Activated naive CD8-positive, alpha-beta T cell treated with anti-CD3 and anti-CD28 coated beads, Interleukin-2, amount 10 ng/mL, durations not matched to agents 7 days and 5 days (primary cell): ENCODE results near the gene IL21R. TPM values are rescaled to one million over a fixed set of nuclear protein-coding genes. Genes with fewer than 3 reads are reported as not detected.
A peak's percentile ranks its signal among the peaks of the same experiment; 100 is the strongest.
"Not testable (repeated sequence)": the region's sequence is repeated elsewhere in the genome, so short reads cannot be mapped to it uniquely, and the experiment has no call there.

Experiments
- ATAC-seq: fragments of 150-1000 bp; cut with Tn5 transposase; one replicate; pipeline ENCODE4 v1.10.0; 2021; ENCODE audit warnings: low read depth, moderate library complexity
- POLR2A ChIA-PET: fragments of 350-600 bp; sonication (Branson Sonifier 250); formaldehyde crosslinking; loops from one replicate; lab custom pipeline; 2021; ENCODE audit warnings: antibody characterized with exemption; lab: Charles Lee
- DNase-seq: peaks from one replicate; pipeline ENCODE4 v3.0.0; 2021
- H3K27ac Mint-ChIP-seq: one replicate; pipeline ENCODE4 v1.8.0; 2022; ENCODE audit warnings: mild to moderate bottlenecking, mixed read lengths
- H3K27me3 Mint-ChIP-seq: one replicate; pipeline ENCODE4 v1.8.0; 2022; ENCODE audit warnings: mild to moderate bottlenecking, moderate library complexity, mixed read lengths
- H3K36me3 Mint-ChIP-seq: one replicate; pipeline ENCODE4 v1.8.0; 2021; ENCODE audit warnings: mild to moderate bottlenecking, mixed read lengths
- H3K4me1 Mint-ChIP-seq: one replicate; pipeline ENCODE4 v1.8.0; 2021; ENCODE audit warnings: mixed read lengths
- H3K4me3 Mint-ChIP-seq: one replicate; pipeline ENCODE4 v1.8.0; 2022; ENCODE audit warnings: mild to moderate bottlenecking, moderate library complexity, mixed read lengths
- H3K9me3 Mint-ChIP-seq: one replicate; pipeline ENCODE4 v1.8.0; 2021; ENCODE audit warnings: mixed read lengths
- total RNA-seq, 2 experiments: library from RNA; stranded (reverse); gene quantifications; one replicate each; pipeline ENCODE4 v1.2.3, GENCODE V29; 2021

IL21R gene
- total RNA-seq, 2 experiments from 2014 or later, result 27.2 to 27.5 TPM

DNA sequence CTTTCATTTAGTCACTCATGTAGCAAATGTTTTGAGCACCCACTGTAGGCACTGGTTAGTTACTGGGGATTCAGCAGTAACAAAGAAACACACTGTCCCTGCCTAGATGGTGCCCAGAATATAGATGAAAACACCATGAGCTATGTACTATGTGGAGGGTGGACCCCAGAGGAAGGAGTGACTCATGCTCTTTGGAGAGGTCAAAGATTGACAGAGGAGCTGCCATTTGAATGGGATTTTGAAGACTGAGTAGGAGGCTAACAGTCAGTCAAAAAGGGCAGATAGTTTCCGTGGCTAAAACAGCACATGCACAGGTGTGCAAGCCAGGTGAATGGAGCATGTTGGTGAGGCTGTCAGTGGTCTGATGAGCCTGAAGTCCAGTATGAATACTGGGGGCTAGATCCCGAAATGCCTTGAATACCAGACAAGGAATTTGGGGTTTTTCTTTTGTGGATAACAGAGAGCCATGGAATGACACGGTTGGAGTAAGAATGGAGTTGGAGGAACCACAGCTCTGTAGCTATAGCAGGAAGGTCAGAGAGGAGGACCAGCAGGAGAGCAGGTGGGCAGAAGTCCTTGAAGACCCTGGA is 6.1 kb downstream of the IL21R start:
- peak; percentile 46 for ATAC-seq
- no peak for DNase-seq
- peak overlapping the region; percentile 94 for H3K27ac Mint-ChIP-seq
- peak overlapping the region; percentile 58 for H3K4me3 Mint-ChIP-seq
- H3K4me1 Mint-ChIP-seq, result peaks cover 65% of the 10 kb centered on the region
- H3K36me3 Mint-ChIP-seq, result peaks cover 33% of the 10 kb centered on the region
- no peaks in the 10 kb centered on the region for H3K27me3 Mint-ChIP-seq
- POLR2A ChIA-PET, result interaction anchor here (1.1 to 3.9 kb wide), 9 partner anchors 14 to 47 kb away, joined by 3 to 23 read pairs (median 9); no protein-coding TSS in a partner anchor
- H3K9me3 Mint-ChIP-seq, result peaks cover 6% of the 10 kb centered on the region

DNA sequence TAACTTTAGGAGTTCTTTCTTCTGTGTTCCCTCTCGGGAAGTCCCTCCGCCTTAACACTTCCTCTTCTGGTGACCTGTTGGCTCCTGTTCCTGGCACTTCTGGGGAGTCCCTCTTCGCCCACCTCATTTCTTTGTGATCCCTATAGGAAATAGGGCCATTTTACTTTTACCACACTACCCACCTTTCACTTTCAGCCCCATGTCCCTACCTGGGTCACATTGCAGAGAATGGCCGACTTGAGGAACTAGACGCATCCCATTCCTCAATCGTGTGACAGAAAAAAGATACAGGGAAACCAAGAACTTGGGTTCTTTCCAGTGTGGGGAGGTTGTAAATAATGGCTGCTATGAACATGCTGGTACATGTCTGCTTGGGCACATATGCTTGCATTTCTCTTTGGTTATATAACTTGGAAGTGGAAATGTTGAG is 6.6 kb downstream of the IL21R start:
- H3K27me3 Mint-ChIP-seq, result no peaks in the 10 kb centered on the region
- H3K4me1 Mint-ChIP-seq, result peaks cover 65% of the 10 kb centered on the region
- ATAC-seq, result no peak
- H3K36me3 Mint-ChIP-seq, result peaks cover 37% of the 10 kb centered on the region
- H3K9me3 Mint-ChIP-seq, result peaks cover 9% of the 10 kb centered on the region
- H3K27ac Mint-ChIP-seq, result peak overlapping the region; percentile 94
- POLR2A ChIA-PET, result interaction anchor here (1.4 to 2.7 kb wide), 4 partner anchors 14 to 47 kb away, joined by 3 to 19 read pairs (median 6); no protein-coding TSS in a partner anchor
- DNase-seq, result no peak
- H3K4me3 Mint-ChIP-seq, result peak overlapping the region; percentile 58

DNA sequence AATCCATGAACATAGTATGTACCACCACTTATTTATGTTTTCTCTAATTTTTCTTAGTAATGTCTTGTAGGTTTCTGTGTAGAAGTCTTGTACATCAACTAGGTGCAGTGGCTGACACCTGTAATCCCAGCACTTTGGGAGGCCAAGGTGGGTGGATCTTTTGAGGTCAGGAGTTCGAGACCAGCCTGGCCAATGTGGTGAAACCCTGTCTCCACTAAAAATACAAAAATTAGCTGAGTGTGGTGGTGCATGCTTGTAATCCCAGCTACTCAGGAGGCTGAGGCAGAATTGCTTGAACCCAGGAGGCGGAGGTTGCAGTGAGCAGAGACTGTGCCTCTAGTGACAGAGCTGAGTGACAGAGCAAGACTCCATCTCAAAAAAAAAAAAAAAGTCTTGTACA is 8.0 kb downstream of the IL21R start:
- POLR2A ChIA-PET, result interaction anchor here (0.8 kb wide), 1 partner anchor 12 kb away, joined by 3 read pairs; no protein-coding TSS in a partner anchor
- H3K9me3 Mint-ChIP-seq, ATAC-seq, H3K27ac Mint-ChIP-seq, H3K4me3 Mint-ChIP-seq, DNase-seq, H3K27me3 Mint-ChIP-seq: not testable (repeated sequence)
- Mint-ChIP-seq H3K36me3 (peaks cover 42% of the 10 kb centered on the region), H3K4me1 (peaks cover 62% of the 10 kb centered on the region)

DNA sequence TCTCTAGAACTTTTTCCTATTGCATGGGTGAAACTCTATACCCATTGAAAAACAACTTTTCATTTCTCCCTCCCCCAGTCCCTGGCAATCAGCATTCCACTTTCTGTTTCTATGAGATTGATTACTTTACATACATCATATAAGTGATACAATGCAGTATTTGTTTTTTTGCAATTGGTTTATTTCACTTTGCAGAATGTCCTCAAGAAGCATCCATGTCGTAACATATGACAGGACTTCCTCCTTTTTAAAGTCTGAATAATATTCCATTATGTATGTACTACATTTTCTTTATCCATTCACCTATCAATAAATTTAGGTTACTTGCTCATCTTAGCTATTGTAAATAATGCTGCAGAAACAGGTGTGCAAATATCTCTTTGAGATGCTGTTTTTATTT is 8.8 kb downstream of the IL21R start:
- Mint-ChIP-seq H3K9me3 (peaks cover 9% of the 10 kb centered on the region), H3K36me3 (peaks cover 50% of the 10 kb centered on the region), H3K27me3 (no peaks in the 10 kb centered on the region), H3K4me1 (peaks cover 63% of the 10 kb centered on the region), H3K4me3 (peak overlapping the region; percentile 52), H3K27ac (peak overlapping the region; percentile 67)
- DNase-seq (no peak), ATAC-seq (no peak)
- POLR2A ChIA-PET, result interaction anchor here (0.8 kb wide), 1 partner anchor 11 kb away, joined by 3 read pairs; no protein-coding TSS in a partner anchor

DNA sequence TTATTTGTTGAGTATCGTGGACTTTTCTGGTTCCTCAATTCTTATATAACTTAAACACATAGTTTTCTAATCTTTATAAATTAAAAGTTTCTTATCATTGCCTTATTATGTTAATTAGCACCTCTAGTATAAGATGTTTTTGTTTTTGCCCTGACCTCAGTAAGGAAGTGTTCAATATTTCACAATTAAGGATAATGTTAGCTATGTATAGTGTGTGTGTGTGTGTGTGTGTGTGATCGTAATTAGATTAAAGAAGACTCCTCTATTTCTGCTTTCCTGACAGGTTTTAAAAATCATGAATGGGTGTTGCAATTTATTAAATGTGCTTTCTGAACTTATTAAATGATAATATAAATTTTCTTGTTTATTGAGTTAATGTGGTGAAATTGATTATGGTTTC is 12.0 kb downstream of the IL21R start:
- Mint-ChIP-seq H3K36me3 (peaks cover 71% of the 10 kb centered on the region), H3K9me3 (peaks cover 9% of the 10 kb centered on the region), H3K27me3 (no peaks in the 10 kb centered on the region), H3K4me3 (no peak overlapping the region), H3K4me1 (peaks cover 41% of the 10 kb centered on the region), H3K27ac (no peak overlapping the region)
- ATAC-seq (no peak), DNase-seq (no peak)
- POLR2A ChIA-PET, result no interaction called here

DNA sequence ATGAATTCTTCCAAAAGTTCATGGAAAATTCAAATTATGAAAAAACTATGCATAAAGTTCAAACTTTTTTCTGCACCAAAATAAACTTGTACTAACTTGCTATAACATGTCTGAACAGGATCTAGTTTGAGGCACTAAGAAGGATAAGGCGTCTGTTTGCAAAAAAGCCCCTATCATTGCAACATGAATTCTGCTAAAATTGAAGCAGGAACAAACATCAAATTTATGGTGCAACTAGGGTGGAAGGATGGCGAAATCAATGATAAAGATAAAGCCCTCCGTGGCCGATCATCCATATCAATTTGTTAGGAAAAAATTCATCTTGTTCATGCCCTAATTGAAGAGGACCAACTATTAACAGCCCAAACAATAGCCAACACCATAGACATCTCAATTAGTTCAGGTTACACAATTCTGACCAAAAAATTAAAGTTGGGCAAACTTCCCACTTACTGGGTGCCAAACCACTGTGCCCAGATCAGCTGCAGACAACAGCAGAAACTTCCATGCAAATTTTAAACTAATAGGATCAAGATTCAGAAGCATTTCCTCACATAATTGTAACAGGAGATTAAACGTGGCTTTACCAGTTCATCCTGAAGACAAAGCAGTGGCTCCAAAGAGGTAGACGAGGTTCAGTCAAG is 12.9 kb downstream of the IL21R start:
- ATAC-seq (no peak), DNase-seq (no peak)
- Mint-ChIP-seq H3K9me3 (peaks cover 13% of the 10 kb centered on the region), H3K27me3 (no peaks in the 10 kb centered on the region), H3K4me3 (no peak overlapping the region), H3K4me1 (peaks cover 40% of the 10 kb centered on the region), H3K36me3 (peaks cover 77% of the 10 kb centered on the region), H3K27ac (no peak overlapping the region)
- POLR2A ChIA-PET, result no interaction called here

DNA sequence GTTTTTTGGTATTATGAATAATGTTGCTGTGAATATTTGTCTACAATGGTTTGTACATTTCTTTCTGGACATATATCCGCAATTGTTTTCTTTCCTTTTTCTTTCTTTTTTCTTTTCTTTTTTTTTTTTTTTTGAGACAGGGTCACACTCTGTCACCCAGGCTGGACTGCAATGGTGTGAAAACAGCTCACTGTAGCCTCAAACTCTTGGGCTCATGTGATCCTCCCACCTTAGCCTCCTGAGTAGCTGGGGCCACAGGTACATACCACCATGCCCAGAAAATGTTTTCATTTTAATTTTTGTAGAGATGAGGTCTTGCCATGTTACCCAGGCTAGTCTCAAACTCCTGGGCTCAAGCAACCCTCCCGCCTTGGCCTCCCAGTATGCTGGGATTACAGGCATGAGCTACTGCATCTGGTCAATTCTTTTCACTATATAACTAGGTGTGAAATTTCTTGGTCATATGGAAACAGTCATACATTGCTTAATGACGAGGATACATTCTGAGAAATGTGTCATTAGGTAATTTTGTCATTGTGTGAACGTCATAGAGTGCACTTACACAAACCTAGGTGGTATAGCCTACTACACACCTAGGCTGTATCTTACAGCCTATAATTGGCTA is 15.2 kb downstream of the IL21R start:
- Mint-ChIP-seq H3K9me3 (peaks cover 20% of the 10 kb centered on the region), H3K27ac (no peak overlapping the region), H3K4me3 (no peak overlapping the region), H3K27me3 (no peaks in the 10 kb centered on the region), H3K36me3 (peaks cover 79% of the 10 kb centered on the region), H3K4me1 (peaks cover 29% of the 10 kb centered on the region)
- no peak for ATAC-seq
- POLR2A ChIA-PET, result interaction anchor here (0.5 kb wide), 2 partner anchors 96 to 186 kb away, joined by 3 read pairs; no protein-coding TSS in a partner anchor
- no peak for DNase-seq

DNA sequence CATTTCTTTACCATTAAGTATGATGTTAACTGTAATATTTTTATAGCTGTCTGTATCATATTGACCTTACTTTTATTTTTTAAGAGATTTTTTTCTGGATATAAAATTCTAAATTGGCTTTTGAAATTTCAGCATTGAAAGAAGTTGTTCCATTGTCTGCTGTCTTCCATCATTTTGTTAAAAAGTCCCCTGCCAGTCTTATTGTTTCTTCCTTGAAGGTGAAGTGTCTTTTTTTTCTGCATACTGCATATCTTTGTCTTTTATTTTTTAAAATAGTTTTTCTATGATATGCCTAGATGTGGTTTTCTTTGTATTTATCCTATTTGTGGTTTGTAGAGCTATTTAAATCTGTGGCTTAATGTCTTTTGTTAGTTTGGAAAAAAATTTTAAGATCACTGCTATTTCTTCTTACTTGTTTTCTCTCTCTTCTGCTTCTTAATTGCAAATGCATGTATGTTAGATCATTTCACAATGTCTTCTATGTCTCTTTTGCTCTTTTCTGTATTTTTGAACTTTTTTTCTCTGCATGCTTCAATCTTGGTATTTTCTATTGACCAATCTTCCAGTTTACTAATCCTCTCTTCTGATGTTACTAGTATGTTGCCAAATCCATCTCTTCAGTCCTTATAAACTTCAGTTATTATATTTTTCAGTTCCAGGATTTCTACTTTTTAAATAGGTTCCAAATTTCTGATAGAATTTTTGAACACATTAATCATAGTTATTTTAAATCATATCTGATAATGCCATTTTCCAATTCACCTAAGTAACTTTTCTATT is 20.2 kb downstream of the IL21R start:
- peaks cover 25% of the 10 kb centered on the region for H3K9me3 Mint-ChIP-seq
- no peaks in the 10 kb centered on the region for H3K27me3 Mint-ChIP-seq
- DNase-seq, result no peak
- H3K4me1 Mint-ChIP-seq, result peaks cover 26% of the 10 kb centered on the region
- POLR2A ChIA-PET, result interaction anchor here (0.7 to 2.0 kb wide), 3 partner anchors 12 to 103 kb away, joined by 3 to 4 read pairs (median 3); no protein-coding TSS in a partner anchor
- H3K36me3 Mint-ChIP-seq, result peaks cover 71% of the 10 kb centered on the region
- no peak for ATAC-seq
- no peak overlapping the region for H3K27ac Mint-ChIP-seq
- no peak overlapping the region for H3K4me3 Mint-ChIP-seq

DNA sequence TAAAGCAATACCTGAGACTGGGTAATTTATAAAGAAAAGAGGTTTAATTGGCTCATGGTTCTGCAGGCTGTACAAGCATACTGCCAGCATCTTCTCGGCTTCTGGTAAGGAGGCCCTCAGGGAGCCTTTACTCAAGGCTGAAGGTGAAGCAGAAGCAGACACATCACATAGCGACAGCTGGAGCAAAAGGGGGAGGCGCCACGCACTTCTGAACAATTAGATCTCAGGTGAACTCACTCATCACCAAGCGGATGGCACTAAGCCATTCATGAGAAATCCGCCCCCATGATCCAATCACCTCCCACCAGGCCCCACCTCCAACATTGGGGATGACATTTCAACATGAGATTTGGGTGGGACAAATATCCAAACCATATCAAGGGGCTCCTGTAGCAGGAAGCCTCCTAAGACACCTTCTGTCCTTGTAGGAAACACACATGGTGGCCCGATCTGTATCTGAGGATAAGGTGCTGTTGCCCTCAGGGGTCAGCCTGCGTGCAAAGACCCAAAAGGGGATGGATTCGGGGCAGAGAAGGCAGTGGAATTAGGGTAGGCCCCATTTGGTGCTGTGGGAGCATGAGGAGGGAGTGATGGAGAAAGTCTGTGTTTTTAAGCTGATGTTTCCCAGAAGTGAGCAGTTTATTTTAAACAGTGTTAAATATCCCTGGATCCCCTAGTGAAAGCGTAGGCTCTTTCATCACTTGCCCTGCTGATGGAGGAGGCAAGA is 23.0 kb downstream of the IL21R start:
- Mint-ChIP-seq H3K9me3 (peaks cover 20% of the 10 kb centered on the region), H3K27me3 (no peaks in the 10 kb centered on the region), H3K27ac (peak overlapping the region; percentile 86), H3K4me3 (no peak overlapping the region), H3K4me1 (peaks cover 43% of the 10 kb centered on the region), H3K36me3 (peaks cover 61% of the 10 kb centered on the region)
- POLR2A ChIA-PET, result no interaction called here
- DNase-seq (peak; percentile 20), ATAC-seq (no peak)

DNA sequence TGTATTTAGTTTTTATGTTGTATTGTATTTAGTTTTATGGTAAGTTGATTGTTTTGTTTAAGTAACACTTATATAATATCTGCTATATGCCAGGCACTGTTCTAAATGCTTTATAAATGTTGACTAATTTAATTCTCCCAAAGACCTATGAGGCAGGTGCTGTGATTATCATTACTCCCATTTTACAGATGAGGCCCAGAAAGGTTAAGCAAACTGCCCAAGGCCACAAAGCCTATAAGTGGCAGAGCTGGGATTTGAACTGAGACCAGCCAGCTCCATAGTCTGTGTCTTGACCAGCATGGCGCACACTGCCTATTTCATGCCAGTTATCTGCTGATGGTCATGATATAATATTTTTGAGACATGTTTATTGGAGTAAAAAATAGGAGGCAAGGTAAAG is 24.0 kb downstream of the IL21R start:
- Mint-ChIP-seq H3K9me3 (peaks cover 12% of the 10 kb centered on the region), H3K4me1 (peaks cover 47% of the 10 kb centered on the region), H3K4me3 (peak overlapping the region; percentile 71), H3K27me3 (no peaks in the 10 kb centered on the region), H3K36me3 (peaks cover 56% of the 10 kb centered on the region), H3K27ac (peak overlapping the region; percentile 86)
- ATAC-seq (no peak), DNase-seq (no peak)
- POLR2A ChIA-PET, result interaction anchor here (1.1 to 3.4 kb wide), 4 partner anchors 20 to 196 kb away, joined by 4 to 23 read pairs (median 10); partner anchors contain the start of gene IL21R

DNA sequence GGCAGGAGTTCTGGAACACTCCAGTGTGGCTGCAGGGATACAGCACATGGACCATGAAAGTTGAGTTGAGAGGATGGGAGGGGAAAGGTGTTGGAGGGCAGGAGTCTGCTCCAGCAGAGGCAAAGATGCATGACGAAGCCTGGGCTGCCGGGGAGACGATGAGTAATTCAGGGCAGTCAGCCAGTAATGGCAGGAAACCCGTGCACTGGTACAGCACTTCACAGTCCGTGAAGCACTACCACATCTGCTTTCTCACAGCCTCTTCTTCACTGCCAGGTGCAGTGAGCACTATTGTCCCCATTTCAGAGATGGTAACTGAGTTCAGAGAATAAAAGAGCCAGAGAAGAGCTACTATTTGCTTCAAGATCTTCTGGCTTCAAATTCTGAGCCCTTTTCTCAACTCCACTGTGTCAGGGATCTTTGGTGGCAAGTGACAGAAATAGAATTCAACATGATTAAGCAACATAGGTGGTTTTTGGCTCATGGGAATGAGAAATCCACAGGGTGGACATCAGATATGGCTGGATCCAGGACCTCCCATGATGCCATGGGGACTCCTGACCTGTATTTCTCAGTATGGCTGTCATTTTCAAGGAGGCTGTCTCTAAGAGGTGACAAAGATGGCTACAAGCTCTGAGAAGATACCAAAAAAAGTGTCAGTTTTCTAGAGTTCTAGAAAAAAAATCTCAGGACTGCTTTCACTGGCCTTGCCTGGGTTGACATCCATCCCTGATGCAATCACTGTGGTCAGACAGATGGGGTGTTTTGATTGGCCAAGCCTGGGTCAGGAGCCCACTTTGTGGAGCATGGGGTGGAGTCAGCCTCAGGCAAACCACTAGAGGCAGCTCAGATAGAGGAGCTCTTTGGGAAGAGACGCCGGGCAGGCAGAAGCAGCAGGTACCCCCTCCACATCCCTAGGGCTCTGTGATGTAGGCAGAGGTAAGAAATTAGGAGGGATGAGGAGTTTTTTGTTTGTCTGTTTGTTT is 24.7 kb downstream of the IL21R start:
- peaks cover 12% of the 10 kb centered on the region for H3K9me3 Mint-ChIP-seq
- peaks cover 52% of the 10 kb centered on the region for H3K36me3 Mint-ChIP-seq
- POLR2A ChIA-PET, result interaction anchor here (0.9 to 3.4 kb wide), 5 partner anchors 9 to 196 kb away, joined by 3 to 23 read pairs (median 7); partner anchors contain the start of gene IL21R
- no peaks in the 10 kb centered on the region for H3K27me3 Mint-ChIP-seq
- H3K4me1 Mint-ChIP-seq, result peaks cover 47% of the 10 kb centered on the region
- H3K4me3 Mint-ChIP-seq, result peak overlapping the region; percentile 71
- peak overlapping the region; percentile 86 for H3K27ac Mint-ChIP-seq
- peak; percentile 66 for DNase-seq
- ATAC-seq, result peak; percentile 97
